K562 (cell line): Measurements from ENCODE around the gene RABGAP1. TPM values are rescaled to one million over a fixed set of nuclear protein-coding genes. Genes with fewer than 3 reads are reported as not detected.

Source experiments
- BRF2 ChIP-seq: IDR thresholded peaks from 3 replicates; pipeline ENCODE4 v1.6.1; 2011; ENCODE audit warnings: borderline replicate concordance, mild to moderate bottlenecking; ENCODE audit not compliant: insufficient read length, insufficient read depth
- CBX2 ChIP-seq: fragments of 200-600 bp; sonication (generic); IDR thresholded peaks from one replicate; pipeline ENCODE4 v1.6.1; 2012; ENCODE audit warnings: mild to moderate bottlenecking, low read length, inconsistent platforms; ENCODE audit not compliant: insufficient read depth, poor library complexity, severe bottlenecking
- CEBPG ChIP-seq, 3 experiments: fragments of 200-800 bp in 1 of 3; sonication (Bioruptor generic) in 1 of 3; sonication (generic) in 1 of 3; formaldehyde crosslinking in 1 of 3; IDR thresholded peaks in 2 of 3; conservative IDR thresholded peaks in 1 of 3; 2 replicates each; pipeline versions ENCODE4 v1.6.1 to v1.8.0; 2016 to 2022; ENCODE audit warnings: missing compliant biosample characterization in 2 of 3, missing genetic modification characterization in 2 of 3, mild to moderate bottlenecking in 1 of 3, missing genetic modification reagents in 1 of 3
- DLX4 ChIP-seq: fragments of 250-450 bp; sonication (Bioruptor Pico); IDR thresholded peaks from 2 replicates; pipeline ENCODE4 v1.6.1; 2021; ENCODE audit warnings: mild to moderate bottlenecking
- GABPA ChIP-seq: fragments of 200-800 bp; sonication (Bioruptor generic); conservative IDR thresholded peaks from 2 replicates; pipeline ENCODE4 v1.6.1; 2016; ENCODE audit warnings: low read depth, missing genetic modification characterization, missing compliant biosample characterization
- HMG20A ChIP-seq: fragments of 450-650 bp; formaldehyde crosslinking; conservative IDR thresholded peaks from 2 replicates; pipeline ENCODE4 v1.4.0; 2020; ENCODE audit warnings: mild to moderate bottlenecking, mixed read lengths
- MXI1 ChIP-seq: IDR thresholded peaks from 2 replicates; pipeline ENCODE4 v1.6.1; 2011; ENCODE audit warnings: low read depth, mild to moderate bottlenecking, improper control_type of control experiment, low read length
- NR3C1 ChIP-seq: sonication (generic); formaldehyde crosslinking; IDR thresholded peaks from 2 replicates; pipeline ENCODE4 v1.8.1; 2022; ENCODE audit warnings: missing genetic modification reagents
- POLR2H ChIP-seq: IDR thresholded peaks from 2 replicates; pipeline ENCODE4 v1.6.1; 2016; ENCODE audit warnings: missing genetic modification characterization, low read depth, mild to moderate bottlenecking, control low read depth, missing compliant biosample characterization, moderate library complexity
- RAD21 ChIP-seq, 2 experiments: fragments of 250-450 bp in 1 of 2; fragments of 450-650 bp in 1 of 2; sonication (Bioruptor Pico) in 1 of 2; formaldehyde crosslinking in 1 of 2; IDR thresholded peaks in 1 of 2; conservative IDR thresholded peaks in 1 of 2; 2 replicates each; pipeline versions ENCODE4 v1.4.0 to v1.8.0; 2020 to 2022; ENCODE audit warnings: mild to moderate bottlenecking in 2 of 2, moderate library complexity in 1 of 2
- SIN3B ChIP-seq: fragments of 450-650 bp; IDR thresholded peaks from 2 replicates; pipeline ENCODE4 v1.6.1; 2017; ENCODE audit warnings: low read depth, mild to moderate bottlenecking, moderate library complexity
- TAL1 ChIP-seq: fragments of 450-650 bp; IDR thresholded peaks from 2 replicates; pipeline ENCODE4 v1.6.1; 2016; ENCODE audit warnings: mild to moderate bottlenecking
- ZKSCAN3 ChIP-seq: fragments of 250-450 bp; sonication (Bioruptor Pico); IDR thresholded peaks from 2 replicates; pipeline ENCODE4 v1.4.0; 2020
- ZKSCAN8 ChIP-seq: fragments of 200-800 bp; sonication (Bioruptor generic); IDR thresholded peaks from 2 replicates; pipeline ENCODE4 v1.6.1; 2016; ENCODE audit warnings: missing genetic modification characterization, missing compliant biosample characterization
- ZNF146 ChIP-seq: IDR thresholded peaks from one replicate; pipeline ENCODE4 v1.6.1; 2018; ENCODE audit warnings: missing compliant biosample characterization; ENCODE audit not compliant: unreplicated experiment
- ZNF696 ChIP-seq: fragments of 250-450 bp; sonication (Bioruptor Pico); conservative IDR thresholded peaks from 2 replicates; pipeline ENCODE4 v1.4.0; 2020; ENCODE audit warnings: mild to moderate bottlenecking, moderate library complexity
- polyA plus RNA-seq, 8 experiments: library from polyadenylated mRNA; depleted of rRNA in 4 of 8; stranded (reverse) in 5 of 8; unstranded in 3 of 8; fragments of >200 nt; fragmentation: Nextera tagmentation in 2 of 8; fragmentation: Illumina TruSeq in 1 of 8; extraction: Ambion mirVana in 2 of 8; extraction: Trizol in 1 of 8; gene quantifications; 2 replicates each; pipeline versions ENCODE4 v1.2.1 to v1.2.3, GENCODE V29; 2011 to 2014; ENCODE audit warnings: inconsistent platforms in 1 of 8, missing spikeins in 1 of 8
- total RNA-seq, 7 experiments: library from RNA; depleted of rRNA in 6 of 7; stranded (reverse); fragments of >200 nt in 6 of 7; fragmentation: Illumina TruSeq in 2 of 7; extraction: Trizol in 2 of 7; gene quantifications; 2 replicates each; pipeline versions ENCODE4 v1.2.1 to v1.2.3, GENCODE V29; 2011 to 2021; ENCODE audit warnings: low replicate concordance in 1 of 7
- TF ChIP-seq, protein P1 (sequence below): fragments of 250-450 bp; sonication (Bioruptor Pico); IDR thresholded peaks from 2 replicates; pipeline ENCODE4 v1.4.0; 2020; ENCODE audit warnings: borderline replicate concordance
- TF ChIP-seq, protein P2 (sequence below): fragments of 250-450 bp; sonication (Bioruptor Pico); IDR thresholded peaks from 2 replicates; pipeline ENCODE4 v1.4.0; 2020; ENCODE audit warnings: mild to moderate bottlenecking, moderate library complexity

RABGAP1 gene
- total and polyA plus RNA-seq, 9 of the 15 experiments (the other 6 are each of a cell fraction or from before 2014, with no cell fraction given) = 1.5 to 22.7 (median 13.1) TPM

- TF ChIP-seq SIN3B = no peak
- TF ChIP-seq CEBPG (CRISPR knock-in tag; IDR thresholded peaks at IDR 0.05) = no peak
- peak in 1 of 2 experiments; percentile 73; a peak in 2 of 4 replicates for TF ChIP-seq CEBPG (tag; conservative IDR thresholded peaks at IDR 0.05 in 1 of 2, IDR thresholded peaks at IDR 0.05 in 1 of 2)
- no peak for TF ChIP-seq TAL1
- no peak for TF ChIP-seq ZKSCAN3 (CRISPR knock-in tag)
- no peak for TF ChIP-seq NR3C1 (CRISPR knock-in tag)
- TF ChIP-seq ZNF146 (CRISPR knock-in tag) = no peak
- no peak for TF ChIP-seq ZKSCAN8
- no peak for TF ChIP-seq BRF2
- TF ChIP-seq, protein P1, sequence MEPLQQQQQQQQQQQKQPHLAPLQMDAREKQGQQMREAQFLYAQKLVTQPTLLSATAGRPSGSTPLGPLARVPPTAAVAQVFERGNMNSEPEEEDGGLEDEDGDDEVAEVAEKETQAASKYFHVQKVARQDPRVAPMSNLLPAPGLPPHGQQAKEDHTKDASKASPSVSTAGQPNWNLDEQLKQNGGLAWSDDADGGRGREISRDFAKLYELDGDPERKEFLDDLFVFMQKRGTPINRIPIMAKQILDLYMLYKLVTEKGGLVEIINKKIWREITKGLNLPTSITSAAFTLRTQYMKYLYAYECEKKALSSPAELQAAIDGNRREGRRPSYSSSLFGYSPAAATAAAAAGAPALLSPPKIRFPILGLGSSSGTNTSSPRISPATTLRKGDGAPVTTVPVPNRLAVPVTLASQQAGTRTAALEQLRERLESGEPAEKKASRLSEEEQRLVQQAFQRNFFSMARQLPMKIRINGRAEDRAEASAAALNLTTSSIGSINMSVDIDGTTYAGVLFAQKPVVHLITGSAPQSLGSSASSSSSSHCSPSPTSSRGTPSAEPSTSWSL = no peak
- no peak for TF ChIP-seq CBX2
- TF ChIP-seq POLR2H (tag) = peak; percentile 50
- no peak for TF ChIP-seq HMG20A (CRISPR knock-in tag)
- no peak for TF ChIP-seq DLX4
- TF ChIP-seq MXI1 = no peak
- TF ChIP-seq RAD21 (CRISPR knock-in tag; conservative IDR thresholded peaks at IDR 0.05 in 1 of 2, IDR thresholded peaks at IDR 0.05 in 1 of 2) = no peak
- TF ChIP-seq ZNF696 (CRISPR knock-in tag) = no peak
- peak; percentile 27; the same call in 1 of the 2 replicates for TF ChIP-seq GABPA (tag)
- TF ChIP-seq, protein P2, sequence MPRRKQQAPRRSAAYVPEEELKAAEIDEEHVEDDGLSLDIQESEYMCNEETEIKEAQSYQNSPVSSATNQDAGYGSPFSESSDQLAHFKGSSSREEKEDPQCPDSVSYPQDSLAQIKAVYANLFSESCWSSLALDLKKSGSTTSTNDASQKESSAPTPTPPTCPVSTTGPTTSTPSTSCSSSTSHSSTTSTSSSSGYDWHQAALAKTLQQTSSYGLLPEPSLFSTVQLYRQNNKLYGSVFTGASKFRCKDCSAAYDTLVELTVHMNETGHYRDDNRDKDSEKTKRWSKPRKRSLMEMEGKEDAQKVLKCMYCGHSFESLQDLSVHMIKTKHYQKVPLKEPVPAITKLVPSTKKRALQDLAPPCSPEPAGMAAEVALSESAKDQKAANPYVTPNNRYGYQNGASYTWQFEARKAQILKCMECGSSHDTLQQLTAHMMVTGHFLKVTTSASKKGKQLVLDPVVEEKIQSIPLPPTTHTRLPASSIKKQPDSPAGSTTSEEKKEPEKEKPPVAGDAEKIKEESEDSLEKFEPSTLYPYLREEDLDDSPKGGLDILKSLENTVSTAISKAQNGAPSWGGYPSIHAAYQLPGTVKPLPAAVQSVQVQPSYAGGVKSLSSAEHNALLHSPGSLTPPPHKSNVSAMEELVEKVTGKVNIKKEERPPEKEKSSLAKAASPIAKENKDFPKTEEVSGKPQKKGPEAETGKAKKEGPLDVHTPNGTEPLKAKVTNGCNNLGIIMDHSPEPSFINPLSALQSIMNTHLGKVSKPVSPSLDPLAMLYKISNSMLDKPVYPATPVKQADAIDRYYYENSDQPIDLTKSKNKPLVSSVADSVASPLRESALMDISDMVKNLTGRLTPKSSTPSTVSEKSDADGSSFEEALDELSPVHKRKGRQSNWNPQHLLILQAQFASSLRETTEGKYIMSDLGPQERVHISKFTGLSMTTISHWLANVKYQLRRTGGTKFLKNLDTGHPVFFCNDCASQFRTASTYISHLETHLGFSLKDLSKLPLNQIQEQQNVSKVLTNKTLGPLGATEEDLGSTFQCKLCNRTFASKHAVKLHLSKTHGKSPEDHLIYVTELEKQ (CRISPR knock-in tag) = no peak
Observed at GRCh38 chr9:122944960-122945888, 4.4 kb downstream of the RABGAP1 start (continued).
